ENCODE results near the gene RARB.

RARB gene

DNA sequence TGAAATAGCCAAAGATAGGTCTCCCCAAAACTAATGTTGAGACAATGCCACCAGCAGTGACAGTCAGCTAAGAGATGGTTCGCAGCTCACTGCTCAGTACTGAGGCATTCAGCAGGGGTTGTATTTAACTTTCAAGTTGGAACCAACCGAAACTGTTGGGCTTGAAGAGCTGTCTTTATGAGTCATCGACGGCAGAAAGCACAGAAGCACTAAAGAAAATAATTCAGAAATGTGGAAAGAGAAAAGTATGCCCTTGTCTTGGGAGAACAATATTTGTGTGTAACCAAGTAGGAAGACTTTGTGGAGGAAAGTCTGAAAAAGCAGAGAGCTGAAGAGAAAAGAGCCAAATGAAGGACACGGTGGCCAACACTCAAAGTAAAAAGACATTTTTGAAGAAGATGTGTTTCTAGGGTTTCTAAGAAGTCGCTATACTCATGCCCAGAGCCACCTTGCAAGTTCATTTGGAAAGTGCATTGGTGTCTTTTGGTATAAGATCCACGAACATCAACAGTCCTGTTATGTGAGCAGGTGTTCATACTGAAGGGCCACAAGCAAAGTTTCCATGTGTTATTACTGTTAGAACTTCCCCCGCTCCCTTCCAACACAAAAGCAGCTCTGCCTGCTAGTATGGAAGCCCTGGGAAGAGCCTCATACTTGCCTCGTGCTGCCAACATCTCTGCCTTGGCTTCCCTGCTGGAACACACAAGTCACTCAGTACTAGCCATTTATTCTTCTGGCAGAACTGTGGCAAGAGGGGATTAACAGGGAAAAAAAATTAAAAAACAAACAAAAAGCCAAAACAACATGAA is 4.1 kb upstream of the RARB start:
- no peak for DNase-seq

- no peak for DNase-seq
Observed at GRCh38 chr3:25424614-25425013, 3.4 kb upstream of the RARB start.

DNA sequence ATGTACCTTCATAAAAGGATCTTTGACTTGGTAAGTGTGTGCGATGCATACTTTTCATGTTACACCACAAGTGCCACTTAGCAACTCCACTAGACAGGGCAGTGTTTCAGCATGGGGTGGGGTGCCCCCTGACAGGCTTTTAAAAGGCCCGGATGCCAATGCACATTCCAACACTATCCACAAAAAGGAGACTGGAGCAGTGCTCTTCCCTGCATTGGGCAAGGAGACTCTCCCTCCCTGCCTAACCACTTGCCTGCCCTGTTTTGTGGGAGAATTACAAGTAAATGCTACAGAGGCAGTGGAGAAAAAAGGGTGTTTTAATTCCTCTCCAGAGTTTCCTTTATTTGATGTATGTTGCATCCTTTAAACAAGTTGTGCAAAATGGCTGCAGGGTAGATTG is 1.7 kb upstream of the RARB start:
- no peak for DNase-seq

DNA sequence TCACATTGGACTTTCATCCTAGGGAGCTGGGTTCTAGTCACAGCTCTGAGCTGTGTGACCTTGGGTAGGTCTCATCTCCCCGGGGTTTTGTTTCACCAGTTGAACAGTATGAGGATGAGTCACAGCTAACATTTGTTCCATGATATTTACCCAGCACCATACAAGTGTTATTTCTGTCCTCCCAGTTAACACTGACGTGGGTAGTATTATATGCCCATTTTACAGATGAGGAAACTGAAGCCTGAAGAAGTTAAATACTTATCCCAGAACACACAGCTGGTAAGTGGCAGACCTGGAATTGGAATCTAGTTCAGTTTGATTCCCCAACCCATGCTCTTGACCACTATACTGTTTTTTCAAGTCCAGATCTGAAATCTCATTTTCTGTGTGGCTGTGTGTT is 908 bp upstream of the RARB start:
- DNase-seq = no peak

- DNase-seq = no peak
Observed at GRCh38 chr3:25427563-25427941, 511 bp upstream of the RARB start.

GRCh38 chr3:25428789-25429335 is 799 bp downstream of the RARB start:
- DNase-seq = no peak

- DNase-seq = no peak
Observed at GRCh38 chr3:25429361-25430286, 1.6 kb downstream of the RARB start.

GRCh38 chr3:25430287-25430934 is 2.3 kb downstream of the RARB start:
- no peak for DNase-seq

GRCh38 chr3:25430935-25431770 is 3.1 kb downstream of the RARB start:
- DNase-seq = no peak

DNA sequence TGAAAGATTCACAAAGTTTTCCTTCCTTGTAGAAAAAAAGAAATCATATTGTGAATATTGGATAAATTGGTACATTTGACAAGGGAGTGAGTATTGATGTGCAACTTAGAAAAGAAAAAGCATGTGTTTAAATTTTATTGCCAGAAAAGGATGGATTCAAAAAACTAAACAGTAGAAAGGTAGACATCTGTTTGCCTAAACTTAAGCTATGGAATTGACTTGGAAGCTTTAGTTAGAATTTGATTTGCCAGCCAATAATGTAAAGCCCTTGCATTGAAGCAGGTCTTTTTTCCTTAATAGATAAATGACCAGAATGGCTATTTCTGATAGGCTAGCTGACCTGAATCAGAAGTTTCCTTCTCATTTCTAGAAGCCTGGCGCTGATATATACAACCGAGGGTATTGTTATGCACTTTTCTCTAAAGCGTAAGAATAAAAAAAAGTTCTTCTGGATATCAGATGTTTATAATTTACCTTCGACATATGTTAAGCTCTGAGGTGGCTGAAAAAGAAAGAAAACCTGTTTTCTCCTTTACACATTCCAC is 4.2 kb downstream of the RARB start:
- DNase-seq = no peak

DNA sequence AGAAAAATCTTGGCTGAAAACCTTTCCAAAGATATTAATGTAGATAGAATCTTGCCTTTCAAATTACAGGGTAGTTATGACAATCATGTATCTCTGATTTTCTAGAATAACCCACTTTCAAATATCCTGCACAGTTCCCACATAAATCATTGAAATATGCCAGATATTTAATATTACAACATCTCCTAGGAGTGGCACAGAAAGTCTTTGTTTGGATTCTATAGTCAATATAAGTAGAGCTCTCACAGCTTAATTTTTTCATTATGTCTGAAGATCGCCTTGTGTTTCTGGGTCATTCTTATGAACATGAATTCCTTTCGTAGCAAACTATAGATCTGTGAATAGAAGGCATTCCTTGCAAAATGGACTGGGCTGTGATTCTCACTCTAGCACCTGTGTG is 5.0 kb downstream of the RARB start:
- DNase-seq = no peak

GRCh38 chr3:25433868-25434267 is 5.8 kb downstream of the RARB start:
- DNase-seq = no peak

GRCh38 chr3:25437953-25438352 is 9.9 kb downstream of the RARB start:
- DNase-seq = no peak

- DNase-seq = no peak
Observed at GRCh38 chr3:25438791-25439555, 10.9 kb downstream of the RARB start.

DNA sequence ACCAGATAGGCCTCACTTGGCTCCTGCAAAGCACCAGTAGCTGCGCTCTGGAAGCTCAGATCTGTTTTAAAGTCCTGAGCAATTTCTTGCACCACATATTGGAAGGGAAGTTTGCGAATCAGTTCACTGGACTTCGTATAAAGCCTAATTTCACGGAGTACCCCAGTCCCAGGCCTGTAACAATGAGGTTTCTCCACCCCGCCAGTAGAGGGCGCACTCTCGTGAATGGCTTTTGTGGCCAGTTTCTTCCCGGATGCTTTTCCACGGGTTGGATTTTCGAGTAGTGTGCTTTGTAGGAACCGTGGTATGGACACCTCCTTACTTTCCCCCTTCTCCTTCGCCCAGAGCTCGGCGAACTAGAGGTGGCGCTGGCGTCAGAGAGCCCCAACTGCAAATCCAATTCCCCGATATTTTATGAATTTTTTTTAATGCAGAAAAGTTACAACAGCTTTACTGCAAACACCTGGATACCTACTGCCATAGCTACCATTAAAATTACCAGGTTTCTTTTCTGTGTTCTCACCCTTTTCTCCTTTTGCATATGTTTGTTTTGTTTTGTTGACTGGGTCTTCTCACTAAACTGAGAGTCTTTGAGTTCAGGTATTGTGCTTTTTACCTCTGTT is 13.3 kb downstream of the RARB start:
- DNase-seq = no peak

- DNase-seq = no peak
Observed at GRCh38 chr3:25442486-25442885, 14.4 kb downstream of the RARB start.

- no peak for DNase-seq
Observed at GRCh38 chr3:25444273-25444672, 16.2 kb downstream of the RARB start.

GRCh38 chr3:25445731-25446130 is 17.7 kb downstream of the RARB start:
- DNase-seq = no peak

GRCh38 chr3:25447285-25447684 is 19.2 kb downstream of the RARB start:
- DNase-seq = no peak

GRCh38 chr3:25447925-25448324 is 19.9 kb downstream of the RARB start:
- no peak for DNase-seq

All from NCI-H1105 (cell line).